ENCODE data around the gene CCDC201. TPM values are rescaled to one million over a fixed set of nuclear protein-coding genes. Genes with fewer than 3 reads are reported as not detected.

The CCDC201 gene
- total and polyA plus RNA-seq, 2 of the 8 experiments (the other 6 are each of a cell fraction or from before 2014, with no cell fraction given): not detected

DNA sequence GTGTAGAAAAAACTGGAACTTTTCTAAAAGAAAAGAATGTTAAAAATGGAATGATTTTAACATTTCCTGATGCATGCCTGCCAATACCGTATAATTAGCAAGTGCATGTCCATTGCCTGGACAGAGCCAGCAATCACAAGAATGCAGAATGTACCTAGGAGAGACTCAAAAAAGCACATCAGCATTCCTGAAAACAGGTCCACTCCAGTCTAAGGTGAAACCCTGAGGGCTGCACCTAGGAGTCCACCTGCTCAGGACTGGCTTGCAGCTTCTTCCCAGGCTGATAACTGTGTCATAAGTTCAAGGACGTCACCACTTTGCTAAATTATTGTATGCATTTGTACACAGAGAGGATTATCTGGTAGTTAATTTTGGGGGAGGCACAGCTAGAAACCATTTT lies 5.4 kb downstream of the CCDC201 start (continued):
- TF ChIP-seq YY1 (IDR thresholded peaks at IDR 0.05; ENCODE audit: low read depth, low read length): no peak
- TF ChIP-seq CBX8 (IDR thresholded peaks at IDR 0.05; ENCODE audit: borderline replicate concordance, low read depth, low read length): no peak
- no peak for TF ChIP-seq JUND (IDR thresholded peaks at IDR 0.05; ENCODE audit: low read length)
- no peak for TF ChIP-seq TAF7 (optimal IDR thresholded peaks at IDR 0.05; ENCODE audit: borderline replicate concordance, low read depth, low read length)
- TF ChIP-seq, protein P1, sequence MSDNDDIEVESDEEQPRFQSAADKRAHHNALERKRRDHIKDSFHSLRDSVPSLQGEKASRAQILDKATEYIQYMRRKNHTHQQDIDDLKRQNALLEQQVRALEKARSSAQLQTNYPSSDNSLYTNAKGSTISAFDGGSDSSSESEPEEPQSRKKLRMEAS (IDR thresholded peaks at IDR 0.05): no peak
- no peak for TF ChIP-seq MAFK (IDR thresholded peaks at IDR 0.05; ENCODE audit: low read depth, low read length)

Data from H1 (cell line).